Fibroblast of villous mesenchyme (primary cell): Measurements from ENCODE around the gene ZNF804B. TPM values are rescaled to one million over a fixed set of nuclear protein-coding genes. Genes with fewer than 3 reads are reported as not detected.

Source experiments
- DNase-seq: peaks from one replicate; pipeline ENCODE4 v3.0.0-alpha.2; 2010; ENCODE audit warnings: low read depth
- H3K4me3 ChIP-seq: 2 replicates; pipeline ENCODE4 v1.5.1; 2011; ENCODE audit warnings: low read depth, mild to moderate bottlenecking, low read length
- total RNA-seq: library from RNA; depleted of rRNA; stranded (reverse); fragments of >200 nt; gene quantifications from 2 replicates; pipeline ENCODE4 v1.2.3, GENCODE V29; 2012
- TF ChIP-seq, protein P1 (sequence below): IDR thresholded peaks from 2 replicates; pipeline ENCODE4 v1.5.1; 2012; ENCODE audit warnings: low read depth, mild to moderate bottlenecking, low read length; ENCODE audit not compliant: insufficient read depth

Gene ZNF804B
- total RNA-seq, 1 donor: not detected

DNA sequence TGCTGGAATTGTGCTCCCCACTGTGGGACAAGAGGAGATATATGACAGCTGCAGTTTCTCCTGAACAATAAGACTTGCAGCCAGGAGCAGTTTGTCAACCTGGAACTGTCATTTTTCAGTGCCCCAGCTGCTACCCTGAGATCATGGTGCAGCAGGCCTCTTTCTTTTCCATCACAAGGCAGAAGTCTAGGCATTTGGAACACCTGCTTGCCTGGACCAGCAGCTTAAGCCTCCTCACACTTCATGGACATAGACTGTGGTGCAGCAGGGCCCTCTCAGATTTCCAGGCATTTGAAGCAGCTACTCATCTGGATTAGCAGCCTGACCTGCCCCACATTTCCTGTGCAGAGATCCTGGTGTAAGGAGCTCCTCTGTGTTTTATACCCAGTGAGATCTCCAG is 486.7 kb downstream of the ZNF804B start:
- no peak for DNase-seq
- TF ChIP-seq, protein P1, sequence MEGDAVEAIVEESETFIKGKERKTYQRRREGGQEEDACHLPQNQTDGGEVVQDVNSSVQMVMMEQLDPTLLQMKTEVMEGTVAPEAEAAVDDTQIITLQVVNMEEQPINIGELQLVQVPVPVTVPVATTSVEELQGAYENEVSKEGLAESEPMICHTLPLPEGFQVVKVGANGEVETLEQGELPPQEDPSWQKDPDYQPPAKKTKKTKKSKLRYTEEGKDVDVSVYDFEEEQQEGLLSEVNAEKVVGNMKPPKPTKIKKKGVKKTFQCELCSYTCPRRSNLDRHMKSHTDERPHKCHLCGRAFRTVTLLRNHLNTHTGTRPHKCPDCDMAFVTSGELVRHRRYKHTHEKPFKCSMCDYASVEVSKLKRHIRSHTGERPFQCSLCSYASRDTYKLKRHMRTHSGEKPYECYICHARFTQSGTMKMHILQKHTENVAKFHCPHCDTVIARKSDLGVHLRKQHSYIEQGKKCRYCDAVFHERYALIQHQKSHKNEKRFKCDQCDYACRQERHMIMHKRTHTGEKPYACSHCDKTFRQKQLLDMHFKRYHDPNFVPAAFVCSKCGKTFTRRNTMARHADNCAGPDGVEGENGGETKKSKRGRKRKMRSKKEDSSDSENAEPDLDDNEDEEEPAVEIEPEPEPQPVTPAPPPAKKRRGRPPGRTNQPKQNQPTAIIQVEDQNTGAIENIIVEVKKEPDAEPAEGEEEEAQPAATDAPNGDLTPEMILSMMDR: no peak
- no peak overlapping the region for H3K4me3 ChIP-seq

DNA sequence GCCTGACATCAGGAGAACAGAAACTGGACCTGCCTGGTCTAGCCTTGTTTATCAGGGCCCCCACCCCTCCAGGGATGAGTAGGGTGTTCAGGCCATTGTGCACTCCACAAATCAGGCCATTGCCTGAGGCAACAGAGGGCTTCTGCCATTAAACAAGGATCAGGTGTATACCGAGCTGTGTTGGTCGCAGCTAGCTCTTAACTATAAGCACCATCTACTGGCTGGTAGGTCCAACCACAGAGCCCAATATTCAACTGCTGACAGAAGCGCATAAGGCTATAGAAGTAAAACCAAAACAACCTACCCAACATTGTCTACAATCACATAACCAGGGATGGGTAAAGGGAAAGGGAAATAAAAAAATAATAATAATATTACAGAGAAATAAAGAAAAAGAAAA is 487.7 kb downstream of the ZNF804B start:
- no peak overlapping the region for H3K4me3 ChIP-seq
- TF ChIP-seq, protein P1: no peak
- no peak for DNase-seq

DNA sequence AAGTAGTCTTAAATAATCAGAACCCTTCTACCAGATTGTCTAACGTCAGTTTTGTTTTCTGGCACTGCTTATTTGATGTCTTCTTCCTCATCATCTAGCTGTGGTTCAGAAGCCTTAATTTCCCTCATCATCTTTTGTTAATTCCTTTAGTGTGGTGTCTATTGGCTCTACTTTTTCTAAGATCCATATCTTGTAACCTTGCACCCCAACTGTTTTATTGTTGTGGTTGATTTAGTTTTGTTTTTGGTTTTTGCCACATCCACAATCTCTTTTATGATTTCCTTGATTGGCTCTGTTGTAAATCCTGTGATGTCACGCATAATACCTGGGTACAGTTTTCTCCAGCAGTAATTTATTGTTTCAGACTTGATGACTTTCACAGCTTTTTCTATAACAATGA is 499.6 kb downstream of the ZNF804B start:
- no peak for DNase-seq
- TF ChIP-seq, protein P1: no peak
- no peak overlapping the region for H3K4me3 ChIP-seq

DNA sequence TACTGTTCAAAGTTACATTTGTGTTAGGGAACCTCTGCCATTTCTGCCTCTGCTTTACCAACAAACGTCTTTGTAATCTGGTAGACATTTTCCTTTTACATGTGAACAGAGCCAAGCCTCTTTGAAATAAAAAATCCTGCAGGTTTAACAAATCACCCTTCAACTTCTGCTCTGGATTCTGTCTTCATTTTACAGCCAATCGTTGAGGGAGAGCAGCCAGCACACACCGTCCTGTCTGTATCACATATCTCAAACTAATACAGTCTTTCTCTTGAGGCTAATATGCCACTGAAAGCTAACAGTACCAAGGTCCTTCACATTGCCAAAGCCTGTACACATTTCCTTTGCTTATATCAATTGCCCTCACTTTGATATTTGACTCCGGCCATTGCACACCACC is 504.6 kb downstream of the ZNF804B start:
- no peak overlapping the region for H3K4me3 ChIP-seq
- TF ChIP-seq, protein P1: no peak
- DNase-seq: no peak

DNA sequence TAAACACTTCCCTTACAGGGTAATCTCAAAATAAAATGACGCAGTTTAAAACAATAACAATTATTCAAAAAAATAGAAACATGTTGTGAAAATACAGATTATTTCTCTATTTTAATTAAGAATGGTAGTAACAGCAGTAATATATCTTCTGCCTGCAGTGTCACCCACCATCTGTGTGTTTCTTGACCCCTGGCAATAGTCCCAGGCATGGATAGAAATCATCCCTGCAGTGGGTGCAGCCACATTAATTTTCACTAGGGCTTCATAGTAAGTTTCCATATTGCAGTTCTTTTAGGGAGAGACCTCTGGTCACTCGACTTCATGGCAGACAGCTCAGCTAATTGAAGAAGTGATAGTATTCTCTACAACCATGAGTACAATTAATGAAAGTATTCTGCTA is 506.1 kb downstream of the ZNF804B start:
- TF ChIP-seq, protein P1: no peak

DNA sequence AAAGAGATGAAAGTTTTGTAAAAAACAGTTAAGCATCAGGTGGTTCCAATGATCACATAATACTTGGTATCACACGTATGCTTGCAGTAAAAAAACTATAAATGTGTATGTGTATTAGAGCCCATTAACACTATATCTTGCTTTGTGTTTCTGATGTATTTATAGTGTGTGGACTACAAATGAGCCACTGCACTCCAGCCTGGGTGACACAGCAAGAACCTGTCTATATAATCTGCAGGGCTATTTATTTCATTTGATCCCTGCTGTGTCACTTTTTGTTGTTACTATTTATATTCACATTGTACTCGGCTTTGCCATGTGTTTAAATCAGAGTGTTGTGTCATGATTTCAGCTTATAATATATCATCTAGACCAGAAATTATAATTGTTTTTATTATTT is 523.8 kb downstream of the ZNF804B start:
- TF ChIP-seq, protein P1: no peak
- no peak overlapping the region for H3K4me3 ChIP-seq
- DNase-seq: no peak

More for the DNA sequence above, 506.1 kb downstream of the ZNF804B start:
- DNase-seq: no peak
- H3K4me3 ChIP-seq: no peak overlapping the region

DNA sequence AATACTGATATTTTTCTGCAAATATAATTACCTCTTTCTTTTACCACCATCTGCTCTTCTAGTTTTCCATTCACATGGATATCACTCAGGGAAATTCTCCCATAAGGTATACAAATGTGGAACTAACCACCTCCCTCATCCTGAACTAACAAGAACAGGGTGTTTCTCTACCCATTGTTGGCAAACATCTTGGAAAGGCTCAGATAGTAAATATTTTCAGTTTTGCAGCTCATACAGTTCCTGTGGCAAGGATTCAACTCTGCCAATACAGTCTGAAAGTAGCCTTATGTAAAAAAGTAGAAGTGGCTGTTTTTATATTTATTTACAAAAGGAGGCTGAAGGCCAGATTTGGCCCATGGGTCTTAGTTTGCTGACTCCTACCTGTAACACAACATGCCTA is 549.0 kb downstream of the ZNF804B start:
- DNase-seq: no peak
- H3K4me3 ChIP-seq: no peak overlapping the region
- TF ChIP-seq, protein P1: no peak
